ENCODE measurements around the gene LTBP4.
"Not testable (repeated sequence)": the region's sequence is repeated elsewhere in the genome, so short reads cannot be mapped to it uniquely, and the experiment has no call there.

LTBP4 gene

GRCh38 chr19:40616941-40617340 is 15.8 kb downstream of the LTBP4 start:
- peaks cover 32% of the 10 kb centered on the region for H3K4me1 Mint-ChIP-seq (ENCODE audit: low read depth)
- no peak overlapping the region for H3K27ac Mint-ChIP-seq
- H3K9me3 Mint-ChIP-seq, result no peaks in the 10 kb centered on the region
- intact Hi-C loops (cut with micrococcal nuclease), result no loop called here
- no peak overlapping the region for H3K4me3 Mint-ChIP-seq
- H3K27me3 Mint-ChIP-seq, result peaks cover 24% of the 10 kb centered on the region
- peaks cover 46% of the 10 kb centered on the region for H3K36me3 Mint-ChIP-seq (ENCODE audit: low read depth)

GRCh38 chr19:40617961-40618360 is 16.8 kb downstream of the LTBP4 start:
- Mint-ChIP-seq H3K36me3 (ENCODE audit: low read depth) (peaks cover 57% of the 10 kb centered on the region), H3K27me3 (peaks cover 17% of the 10 kb centered on the region), H3K4me3 (no peak overlapping the region), H3K4me1 (ENCODE audit: low read depth) (peaks cover 22% of the 10 kb centered on the region), H3K9me3 (no peaks in the 10 kb centered on the region), H3K27ac (no peak overlapping the region)
- intact Hi-C loops (cut with micrococcal nuclease), result no loop called here

- peaks cover 63% of the 10 kb centered on the region for H3K36me3 Mint-ChIP-seq (ENCODE audit: low read depth)
- peaks cover 3% of the 10 kb centered on the region for H3K27me3 Mint-ChIP-seq
- H3K27ac Mint-ChIP-seq, result no peak overlapping the region
- H3K4me3 Mint-ChIP-seq, result no peak overlapping the region
- intact Hi-C loops (cut with micrococcal nuclease), result no loop called here
- no peaks in the 10 kb centered on the region for H3K9me3 Mint-ChIP-seq
- peaks cover 7% of the 10 kb centered on the region for H3K4me1 Mint-ChIP-seq (ENCODE audit: low read depth)
These were observed 18.4 kb downstream of the LTBP4 start for GRCh38 chr19:40619333-40620160.

- Mint-ChIP-seq H3K36me3 (ENCODE audit: low read depth) (peaks cover 64% of the 10 kb centered on the region), H3K4me1 (ENCODE audit: low read depth) (peaks cover 7% of the 10 kb centered on the region), H3K9me3 (no peaks in the 10 kb centered on the region), H3K27ac (no peak overlapping the region), H3K4me3 (no peak overlapping the region), H3K27me3 (no peaks in the 10 kb centered on the region)
- intact Hi-C loops (cut with micrococcal nuclease), result no loop called here
These were observed 19.0 kb downstream of the LTBP4 start for GRCh38 chr19:40620161-40620485.

GRCh38 chr19:40621283-40621682 is 20.1 kb downstream of the LTBP4 start:
- Mint-ChIP-seq H3K4me3 (no peak overlapping the region), H3K9me3 (no peaks in the 10 kb centered on the region), H3K27ac (no peak overlapping the region), H3K36me3 (ENCODE audit: low read depth) (peaks cover 76% of the 10 kb centered on the region), H3K27me3 (no peaks in the 10 kb centered on the region), H3K4me1 (ENCODE audit: low read depth) (peaks cover 16% of the 10 kb centered on the region)
- intact Hi-C loops (cut with micrococcal nuclease), result no loop called here

- H3K4me1 Mint-ChIP-seq (ENCODE audit: low read depth), result peaks cover 18% of the 10 kb centered on the region
- no peak overlapping the region for H3K27ac Mint-ChIP-seq
- no peaks in the 10 kb centered on the region for H3K27me3 Mint-ChIP-seq
- no peak overlapping the region for H3K4me3 Mint-ChIP-seq
- intact Hi-C loops (cut with micrococcal nuclease), result no loop called here
- peaks cover 78% of the 10 kb centered on the region for H3K36me3 Mint-ChIP-seq (ENCODE audit: low read depth)
- no peaks in the 10 kb centered on the region for H3K9me3 Mint-ChIP-seq
These were observed 21.0 kb downstream of the LTBP4 start for GRCh38 chr19:40621966-40622772.

- peaks cover 83% of the 10 kb centered on the region for H3K36me3 Mint-ChIP-seq (ENCODE audit: low read depth)
- intact Hi-C loops (cut with micrococcal nuclease), result no loop called here
- no peak overlapping the region for H3K4me3 Mint-ChIP-seq
- H3K27ac Mint-ChIP-seq, result no peak overlapping the region
- peaks cover 18% of the 10 kb centered on the region for H3K4me1 Mint-ChIP-seq (ENCODE audit: low read depth)
- no peaks in the 10 kb centered on the region for H3K9me3 Mint-ChIP-seq
- H3K27me3 Mint-ChIP-seq, result no peaks in the 10 kb centered on the region
These were observed 21.6 kb downstream of the LTBP4 start for GRCh38 chr19:40622773-40623075.

- Mint-ChIP-seq H3K4me1 (ENCODE audit: low read depth) (peaks cover 18% of the 10 kb centered on the region), H3K9me3 (no peaks in the 10 kb centered on the region), H3K27ac (no peak overlapping the region), H3K4me3 (no peak overlapping the region), H3K36me3 (ENCODE audit: low read depth) (peaks cover 84% of the 10 kb centered on the region), H3K27me3 (no peaks in the 10 kb centered on the region)
- intact Hi-C loops (cut with micrococcal nuclease), result no loop called here
These were observed 22.5 kb downstream of the LTBP4 start for GRCh38 chr19:40623403-40624251.

GRCh38 chr19:40624369-40625153 is 23.4 kb downstream of the LTBP4 start:
- H3K9me3 Mint-ChIP-seq; intact Hi-C loops (cut with micrococcal nuclease); H3K27ac Mint-ChIP-seq; H3K4me3 Mint-ChIP-seq; H3K27me3 Mint-ChIP-seq: not testable (repeated sequence)
- Mint-ChIP-seq H3K36me3 (ENCODE audit: low read depth) (peaks cover 81% of the 10 kb centered on the region), H3K4me1 (ENCODE audit: low read depth) (peaks cover 18% of the 10 kb centered on the region)

GRCh38 chr19:40625406-40626120 is 24.4 kb downstream of the LTBP4 start:
- no peak overlapping the region for H3K4me3 Mint-ChIP-seq

GRCh38 chr19:40626918-40627317 is 25.7 kb downstream of the LTBP4 start:
- Mint-ChIP-seq H3K4me1 (ENCODE audit: low read depth) (peaks cover 18% of the 10 kb centered on the region), H3K4me3 (no peak overlapping the region), H3K36me3 (ENCODE audit: low read depth) (peaks cover 67% of the 10 kb centered on the region), H3K27ac (no peak overlapping the region), H3K9me3 (no peaks in the 10 kb centered on the region), H3K27me3 (no peaks in the 10 kb centered on the region)
- intact Hi-C loops (cut with micrococcal nuclease), result no loop called here

More at GRCh38 chr19:40625406-40626120, 24.4 kb downstream of the LTBP4 start:
- Mint-ChIP-seq H3K36me3 (ENCODE audit: low read depth) (peaks cover 80% of the 10 kb centered on the region), H3K27me3 (no peaks in the 10 kb centered on the region), H3K4me1 (ENCODE audit: low read depth) (peaks cover 18% of the 10 kb centered on the region), H3K9me3 (no peaks in the 10 kb centered on the region), H3K27ac (no peak overlapping the region)
- intact Hi-C loops (cut with micrococcal nuclease), result no loop called here

GRCh38 chr19:40627486-40628279 is 26.5 kb downstream of the LTBP4 start:
- intact Hi-C loops (cut with micrococcal nuclease), result no loop called here
- Mint-ChIP-seq H3K27me3 (no peaks in the 10 kb centered on the region), H3K27ac (no peak overlapping the region), H3K4me1 (ENCODE audit: low read depth) (peaks cover 18% of the 10 kb centered on the region), H3K36me3 (ENCODE audit: low read depth) (peaks cover 60% of the 10 kb centered on the region), H3K9me3 (no peaks in the 10 kb centered on the region), H3K4me3 (no peak overlapping the region)

All from dendritic cell treated with granulocyte-macrophage colony-stimulating factor and Interleukin-4, amounts not matched to agents 40 ng/mL and 50 ng/mL, for 4 days (primary cell).